GM18519 (cell line): Measurements from ENCODE around the gene ZSWIM1.
"Not testable (repeated sequence)": the region's sequence is repeated elsewhere in the genome, so short reads cannot be mapped to it uniquely, and the experiment has no call there.

Experiments used
- ATAC-seq: cut with Tn5 transposase; IDR thresholded peaks from one replicate; pipeline ENCODE4 v1.9.1; 2021; ENCODE audit warnings: mild to moderate bottlenecking, moderate library complexity; ENCODE audit not compliant: unreplicated experiment, low FRiP score

Gene ZSWIM1

GRCh38 chr20:45886590-45887345 lies 5.7 kb downstream of the ZSWIM1 start:
- no peak for ATAC-seq

- ATAC-seq, result no peak
Observed at GRCh38 chr20:45887346-45887715, 6.3 kb downstream of the ZSWIM1 start, which contains the start of gene SPATA25. Gene SPATA25 (minus strand): TSS chr20:45887622. CDS start chr20:45887590, 32 bp downstream.

- no peak for ATAC-seq
Observed at GRCh38 chr20:45888681-45889080, 7.7 kb downstream of the ZSWIM1 start.

- no peak for ATAC-seq
Observed at GRCh38 chr20:45890077-45890984, 9.3 kb downstream of the ZSWIM1 start.

DNA sequence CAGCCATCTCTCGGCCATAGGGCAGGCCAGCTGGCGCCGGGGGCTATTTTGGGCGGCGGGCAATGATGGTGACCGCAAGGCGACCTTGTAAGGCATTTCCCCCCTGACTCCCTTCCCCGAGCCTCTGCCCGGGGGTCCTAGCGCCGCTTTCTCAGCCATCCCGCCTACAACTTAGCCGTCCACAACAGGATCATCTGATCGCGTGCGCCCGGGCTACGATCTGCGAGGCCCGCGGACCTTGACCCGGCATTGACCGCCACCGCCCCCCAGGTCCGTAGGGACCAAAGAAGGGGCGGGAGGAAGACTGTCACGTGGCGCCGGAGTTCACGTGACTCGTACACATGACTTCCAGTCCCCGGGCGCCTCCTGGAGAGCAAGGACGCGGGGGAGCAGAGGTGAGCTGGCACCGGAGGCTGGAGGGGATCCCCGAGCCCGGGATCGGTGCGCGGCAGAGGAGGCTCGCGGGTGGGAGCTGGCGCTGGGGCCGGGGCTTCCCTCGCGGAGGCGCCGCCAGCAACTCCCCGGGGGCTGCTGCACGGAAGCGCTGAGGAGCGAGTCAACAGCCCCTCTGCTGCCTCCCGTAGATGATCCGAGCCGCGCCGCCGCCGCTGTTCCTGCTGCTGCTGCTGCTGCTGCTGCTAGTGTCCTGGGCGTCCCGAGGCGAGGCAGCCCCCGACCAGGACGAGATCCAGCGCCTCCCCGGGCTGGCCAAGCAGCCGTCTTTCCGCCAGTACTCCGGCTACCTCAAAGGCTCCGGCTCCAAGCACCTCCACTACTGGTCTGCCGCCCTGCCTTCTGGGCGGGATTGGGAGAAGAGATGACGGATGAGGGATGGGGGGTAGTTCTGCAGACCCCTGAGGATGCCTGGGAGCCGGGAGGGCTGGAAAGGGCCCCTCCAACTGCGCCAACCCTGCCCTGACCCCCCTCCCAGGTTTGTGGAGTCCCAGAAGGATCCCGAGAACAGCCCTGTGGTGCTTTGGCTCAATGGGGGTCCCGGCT lies 10.3 kb downstream of the ZSWIM1 start, which contains the start of the genes CTSA and NEURL2:
Gene CTSA, plus strand, starts transcription at position 351 of the 999 bp plus-strand sequence. Its CDS starts 234 bp downstream, at position 585.
Gene NEURL2, minus strand, starts transcription at position 224 of the 999 bp plus-strand sequence. Its CDS starts 217 bp downstream, at position 7.
- ATAC-seq, result no peak

DNA sequence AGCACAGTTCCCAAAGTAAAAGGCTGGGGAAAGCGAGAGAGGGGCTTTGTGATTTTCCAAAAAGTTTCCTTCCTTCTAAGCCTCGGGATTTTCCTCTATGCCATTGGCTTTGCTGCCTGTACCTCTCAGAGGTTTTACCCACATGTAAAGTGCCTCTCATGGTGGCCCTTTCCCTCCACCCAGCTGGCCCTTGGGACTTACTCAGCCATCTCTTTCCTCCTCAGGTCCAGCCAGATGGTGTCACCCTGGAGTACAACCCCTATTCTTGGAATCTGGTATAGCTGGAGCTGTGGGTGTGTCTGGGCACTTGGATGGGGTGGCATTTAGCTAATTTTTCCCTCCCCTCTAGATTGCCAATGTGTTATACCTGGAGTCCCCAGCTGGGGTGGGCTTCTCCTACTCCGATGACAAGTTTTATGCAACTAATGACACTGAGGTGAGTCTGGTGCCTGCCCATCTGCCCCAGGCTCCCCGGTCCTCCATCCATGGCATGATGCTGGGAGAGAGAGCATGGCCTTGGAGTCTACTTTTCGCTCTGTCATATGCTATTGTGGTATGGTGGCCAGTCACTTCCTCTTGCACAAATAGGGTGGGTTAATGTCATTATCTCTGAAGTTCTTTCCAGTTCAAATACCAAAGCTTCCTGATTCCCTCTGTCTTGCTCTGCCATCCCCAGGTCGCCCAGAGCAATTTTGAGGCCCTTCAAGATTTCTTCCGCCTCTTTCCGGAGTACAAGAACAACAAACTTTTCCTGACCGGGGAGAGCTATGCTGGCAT lies 11.2 kb downstream of the ZSWIM1 start:
- no peak for ATAC-seq

- ATAC-seq, result no peak
Observed at GRCh38 chr20:45892828-45893500, 11.9 kb downstream of the ZSWIM1 start.

DNA sequence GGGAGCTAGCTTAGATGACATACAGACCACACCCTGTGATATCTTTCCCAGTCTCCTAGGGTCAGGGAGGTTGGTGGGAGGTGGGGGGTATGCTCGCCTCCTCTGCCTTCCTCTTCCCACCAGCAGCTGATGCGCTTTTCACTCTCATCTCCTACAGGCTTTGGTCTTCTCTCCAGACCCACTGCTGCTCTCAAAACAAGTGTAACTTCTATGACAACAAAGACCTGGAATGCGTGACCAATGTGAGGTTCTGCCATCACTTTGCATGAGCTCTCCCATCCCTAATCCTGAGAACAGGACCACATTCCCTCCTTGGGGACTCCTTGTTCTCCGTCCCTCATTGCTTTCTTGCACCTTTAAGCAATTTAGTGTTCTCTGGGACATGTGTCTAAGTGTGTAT lies 12.8 kb downstream of the ZSWIM1 start:
- no peak for ATAC-seq

- ATAC-seq, result no peak
Observed at GRCh38 chr20:45894797-45895196, 13.8 kb downstream of the ZSWIM1 start.

- no peak for ATAC-seq
Observed at GRCh38 chr20:45896641-45897161, 15.7 kb downstream of the ZSWIM1 start.

- no peak for ATAC-seq
Observed at GRCh38 chr20:45897289-45897688, 16.3 kb downstream of the ZSWIM1 start.

- no peak for ATAC-seq
Observed at GRCh38 chr20:45897692-45898091, 16.7 kb downstream of the ZSWIM1 start.

DNA sequence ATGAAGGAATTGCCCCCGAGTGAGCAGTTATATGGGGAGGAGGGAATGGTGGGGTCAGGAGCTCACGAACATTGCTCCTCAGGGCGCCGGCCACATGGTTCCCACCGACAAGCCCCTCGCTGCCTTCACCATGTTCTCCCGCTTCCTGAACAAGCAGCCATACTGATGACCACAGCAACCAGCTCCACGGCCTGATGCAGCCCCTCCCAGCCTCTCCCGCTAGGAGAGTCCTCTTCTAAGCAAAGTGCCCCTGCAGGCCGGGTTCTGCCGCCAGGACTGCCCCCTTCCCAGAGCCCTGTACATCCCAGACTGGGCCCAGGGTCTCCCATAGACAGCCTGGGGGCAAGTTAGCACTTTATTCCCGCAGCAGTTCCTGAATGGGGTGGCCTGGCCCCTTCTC lies 17.3 kb downstream of the ZSWIM1 start:
- ATAC-seq, result no peak

GRCh38 chr20:45899046-45899835 lies 18.2 kb downstream of the ZSWIM1 start:
- no peak for ATAC-seq

- ATAC-seq, result not testable (repeated sequence)
Observed at GRCh38 chr20:45901332-45901731, 20.3 kb downstream of the ZSWIM1 start.

DNA sequence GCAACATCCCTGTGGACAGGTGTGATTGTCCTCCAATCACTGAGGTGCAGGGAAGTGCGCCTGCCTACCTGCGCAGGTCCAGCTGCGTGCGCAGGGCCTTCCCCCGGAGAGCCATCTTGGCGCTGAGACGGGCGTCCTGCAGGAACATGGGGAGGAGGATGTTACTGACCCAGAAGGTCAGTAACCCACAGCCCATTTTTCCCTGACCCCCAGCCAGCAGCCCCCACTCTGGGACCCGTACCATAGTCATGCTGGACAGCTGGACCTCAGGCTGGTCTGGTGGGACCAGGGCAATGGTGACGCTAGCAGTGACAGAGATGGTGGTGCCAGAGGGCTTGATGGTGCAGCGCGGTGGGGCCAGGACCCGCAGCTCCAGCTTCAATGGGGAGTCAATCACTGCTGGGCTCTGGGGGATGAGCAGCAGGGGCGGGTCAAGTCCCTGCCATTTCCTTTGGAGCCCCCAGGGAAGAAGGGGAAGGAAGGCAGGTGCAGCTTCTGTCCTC lies 21.2 kb downstream of the ZSWIM1 start:
- ATAC-seq, result no peak
